VCaP (cell line): ENCODE measurements around the gene SLC44A1.

Experiments
- H3K27ac ChIP-seq: fragments of 450-650 bp; 2 replicates; pipeline ENCODE4 v1.5.1; 2017
- TF ChIP-seq, protein P1 (sequence below): fragments of 450-650 bp; conservative IDR thresholded peaks from 2 replicates; pipeline ENCODE4 v1.5.1; 2017; ENCODE audit warnings: mild to moderate bottlenecking, moderate library complexity

Gene SLC44A1

DNA sequence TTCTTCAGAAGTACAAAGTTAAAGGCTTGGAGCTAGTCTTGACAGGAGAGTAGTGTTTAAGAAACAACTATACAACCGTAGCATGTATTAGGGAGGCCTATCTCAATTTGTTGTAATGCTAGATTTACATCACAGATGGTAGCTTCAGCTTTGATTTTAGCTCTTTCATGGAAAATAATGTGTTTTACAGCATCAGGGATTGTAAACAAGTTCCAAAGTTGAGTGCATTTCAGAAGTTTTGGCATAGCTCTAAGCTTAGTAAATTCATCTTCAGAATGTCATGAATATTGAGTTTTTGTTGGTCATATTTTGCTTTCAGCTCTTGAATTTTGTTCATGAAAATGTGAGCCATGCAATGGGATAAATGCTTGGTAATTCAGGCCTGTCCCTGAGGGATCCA, 30.7 kb downstream of the SLC44A1 start:
- TF ChIP-seq, protein P1, sequence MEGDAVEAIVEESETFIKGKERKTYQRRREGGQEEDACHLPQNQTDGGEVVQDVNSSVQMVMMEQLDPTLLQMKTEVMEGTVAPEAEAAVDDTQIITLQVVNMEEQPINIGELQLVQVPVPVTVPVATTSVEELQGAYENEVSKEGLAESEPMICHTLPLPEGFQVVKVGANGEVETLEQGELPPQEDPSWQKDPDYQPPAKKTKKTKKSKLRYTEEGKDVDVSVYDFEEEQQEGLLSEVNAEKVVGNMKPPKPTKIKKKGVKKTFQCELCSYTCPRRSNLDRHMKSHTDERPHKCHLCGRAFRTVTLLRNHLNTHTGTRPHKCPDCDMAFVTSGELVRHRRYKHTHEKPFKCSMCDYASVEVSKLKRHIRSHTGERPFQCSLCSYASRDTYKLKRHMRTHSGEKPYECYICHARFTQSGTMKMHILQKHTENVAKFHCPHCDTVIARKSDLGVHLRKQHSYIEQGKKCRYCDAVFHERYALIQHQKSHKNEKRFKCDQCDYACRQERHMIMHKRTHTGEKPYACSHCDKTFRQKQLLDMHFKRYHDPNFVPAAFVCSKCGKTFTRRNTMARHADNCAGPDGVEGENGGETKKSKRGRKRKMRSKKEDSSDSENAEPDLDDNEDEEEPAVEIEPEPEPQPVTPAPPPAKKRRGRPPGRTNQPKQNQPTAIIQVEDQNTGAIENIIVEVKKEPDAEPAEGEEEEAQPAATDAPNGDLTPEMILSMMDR, result no peak
- H3K27ac ChIP-seq, result no peak overlapping the region

DNA sequence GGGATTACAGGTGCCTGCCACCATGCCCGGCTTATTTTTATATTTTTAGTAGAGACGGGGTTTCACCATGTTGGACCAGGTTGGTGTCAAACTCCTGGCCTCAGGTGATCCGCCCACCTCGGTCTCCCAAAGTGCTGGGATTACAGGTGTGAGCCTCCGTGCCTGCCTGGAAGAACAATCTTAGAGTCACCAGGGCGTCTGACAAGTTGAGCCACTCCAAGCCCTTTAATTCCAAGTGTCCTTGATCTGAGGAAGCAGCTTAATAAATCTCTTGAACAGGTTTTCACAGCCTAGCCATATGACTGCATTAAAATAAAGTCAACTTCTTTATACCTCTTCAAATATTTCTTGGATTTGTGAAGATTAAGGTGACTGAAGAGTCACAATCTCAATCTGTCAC, 31.5 kb downstream of the SLC44A1 start:
- H3K27ac ChIP-seq, result no peak overlapping the region
- TF ChIP-seq, protein P1, result no peak

DNA sequence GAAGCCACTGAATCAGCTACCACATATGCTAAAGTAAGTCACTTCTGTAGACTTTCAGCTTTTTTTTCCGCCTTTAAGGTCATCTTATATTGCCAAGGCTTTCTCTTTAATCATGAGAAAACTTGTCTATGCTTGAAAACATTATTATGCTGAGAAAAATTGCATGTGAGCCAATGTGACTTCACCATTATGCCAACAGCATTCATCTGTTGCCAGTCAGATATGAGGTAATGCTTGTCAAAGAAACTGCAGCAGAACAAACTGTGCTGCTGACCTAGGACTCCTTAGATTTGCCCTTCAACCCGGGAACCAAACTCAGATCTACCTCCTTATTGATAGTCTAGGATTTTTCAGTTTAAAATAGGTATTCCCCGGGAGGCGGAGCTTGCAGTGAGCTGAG, 34.3 kb downstream of the SLC44A1 start:
- TF ChIP-seq, protein P1, result no peak
- no peak overlapping the region for H3K27ac ChIP-seq

DNA sequence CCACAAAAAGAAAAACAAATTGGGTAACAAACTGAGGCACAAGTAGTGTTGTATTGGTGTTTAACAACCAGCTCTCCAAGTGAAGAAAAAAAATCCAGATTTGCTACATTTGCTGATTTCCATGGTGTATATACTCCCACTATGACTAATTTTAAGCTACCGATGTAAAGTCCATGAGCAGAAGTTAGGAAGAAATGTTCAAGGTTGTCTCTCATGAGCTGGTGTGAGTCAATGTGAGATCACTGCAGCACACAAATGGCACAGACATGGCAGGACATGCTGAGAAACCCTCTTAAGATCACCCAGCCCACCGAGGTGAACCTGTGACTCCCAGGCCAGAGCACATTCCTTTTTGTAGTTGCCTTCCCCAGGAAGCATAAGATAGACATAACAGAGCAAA, 36.2 kb downstream of the SLC44A1 start:
- H3K27ac ChIP-seq, result no peak overlapping the region
- TF ChIP-seq, protein P1, result no peak

DNA sequence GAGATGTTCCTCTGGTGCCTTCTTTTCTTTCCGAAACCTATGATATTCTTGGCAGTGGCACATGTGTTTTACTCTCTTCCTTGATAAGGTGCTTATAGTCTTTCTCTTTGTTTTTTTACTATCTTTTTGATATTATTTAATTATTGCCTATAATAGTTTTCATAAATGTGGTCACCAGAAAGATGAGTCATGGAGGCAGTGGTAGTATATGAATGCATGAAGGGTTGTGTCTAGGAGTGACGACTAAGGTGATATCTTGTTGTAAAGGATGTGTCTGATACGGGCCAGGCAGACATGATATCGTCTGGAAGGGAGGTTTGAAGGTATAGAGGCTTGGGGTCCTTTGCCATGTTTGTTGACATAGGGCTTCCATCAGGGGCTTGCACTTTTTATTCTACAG, 36.8 kb downstream of the SLC44A1 start:
- TF ChIP-seq, protein P1, result no peak
- H3K27ac ChIP-seq, result no peak overlapping the region

DNA sequence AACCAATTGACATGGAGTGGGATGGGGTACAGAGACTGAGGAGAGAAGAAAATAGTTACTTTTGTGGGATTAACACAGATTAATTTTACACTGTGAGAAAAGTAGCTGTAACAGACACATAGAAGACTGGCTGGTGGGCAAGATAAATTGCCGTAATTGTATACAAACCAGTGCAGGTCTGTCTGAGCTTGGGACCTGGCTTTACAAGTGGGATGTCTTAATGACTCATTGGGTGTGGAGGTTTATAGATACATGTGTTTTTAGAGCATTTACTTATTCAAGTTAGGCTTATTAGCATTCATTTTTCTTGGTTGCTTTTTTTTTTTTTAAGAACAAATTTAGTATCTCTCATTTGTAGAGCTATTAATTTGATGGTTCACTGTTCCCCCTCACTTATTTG, 37.5 kb downstream of the SLC44A1 start:
- TF ChIP-seq, protein P1, result no peak
- H3K27ac ChIP-seq, result no peak overlapping the region

DNA sequence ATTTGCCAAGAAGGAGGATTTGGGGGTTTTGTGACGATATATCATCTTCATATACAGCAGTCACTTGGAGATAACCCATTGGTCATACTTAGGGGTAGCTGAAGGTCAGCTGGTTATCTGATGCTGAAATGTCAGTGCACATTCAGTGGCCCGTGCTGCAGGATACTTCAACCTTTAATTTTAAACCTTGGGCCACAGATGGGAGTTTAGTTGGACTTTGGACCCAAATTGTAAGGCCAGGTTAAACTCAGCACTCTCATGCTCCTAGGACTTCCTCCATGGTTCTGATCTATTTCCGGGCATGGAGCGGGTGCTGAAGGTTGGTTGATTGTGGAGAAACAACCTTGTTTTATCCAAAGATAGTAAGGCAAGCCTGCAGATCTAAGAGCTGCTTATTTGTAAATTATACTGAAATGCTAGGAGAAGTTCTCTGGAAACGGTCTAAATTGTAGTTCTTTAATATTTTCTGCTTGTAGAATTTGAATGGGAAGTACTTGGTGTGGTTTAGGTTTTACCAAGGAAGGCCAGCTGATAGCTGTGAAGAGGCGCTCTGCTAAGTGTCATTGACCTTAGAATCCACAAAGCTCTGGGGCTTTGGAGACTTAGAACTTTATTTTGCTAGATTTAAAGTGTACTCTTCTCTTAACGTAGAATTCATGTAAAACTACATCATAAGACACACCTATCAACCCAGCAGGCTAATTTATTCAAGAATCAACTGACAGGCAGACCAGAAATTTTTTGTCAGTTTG, 38.6 kb downstream of the SLC44A1 start:
- TF ChIP-seq, protein P1, result no peak
- no peak overlapping the region for H3K27ac ChIP-seq
